COLO668 (cell line): ENCODE results near the gene DUS1L.

Experiments used
- DNase-seq: peaks from one replicate; lab custom pipeline; 2025; ENCODE audit not compliant: unreplicated experiment; lab: John Stamatoyannopoulos, UW

The DUS1L gene

DNA sequence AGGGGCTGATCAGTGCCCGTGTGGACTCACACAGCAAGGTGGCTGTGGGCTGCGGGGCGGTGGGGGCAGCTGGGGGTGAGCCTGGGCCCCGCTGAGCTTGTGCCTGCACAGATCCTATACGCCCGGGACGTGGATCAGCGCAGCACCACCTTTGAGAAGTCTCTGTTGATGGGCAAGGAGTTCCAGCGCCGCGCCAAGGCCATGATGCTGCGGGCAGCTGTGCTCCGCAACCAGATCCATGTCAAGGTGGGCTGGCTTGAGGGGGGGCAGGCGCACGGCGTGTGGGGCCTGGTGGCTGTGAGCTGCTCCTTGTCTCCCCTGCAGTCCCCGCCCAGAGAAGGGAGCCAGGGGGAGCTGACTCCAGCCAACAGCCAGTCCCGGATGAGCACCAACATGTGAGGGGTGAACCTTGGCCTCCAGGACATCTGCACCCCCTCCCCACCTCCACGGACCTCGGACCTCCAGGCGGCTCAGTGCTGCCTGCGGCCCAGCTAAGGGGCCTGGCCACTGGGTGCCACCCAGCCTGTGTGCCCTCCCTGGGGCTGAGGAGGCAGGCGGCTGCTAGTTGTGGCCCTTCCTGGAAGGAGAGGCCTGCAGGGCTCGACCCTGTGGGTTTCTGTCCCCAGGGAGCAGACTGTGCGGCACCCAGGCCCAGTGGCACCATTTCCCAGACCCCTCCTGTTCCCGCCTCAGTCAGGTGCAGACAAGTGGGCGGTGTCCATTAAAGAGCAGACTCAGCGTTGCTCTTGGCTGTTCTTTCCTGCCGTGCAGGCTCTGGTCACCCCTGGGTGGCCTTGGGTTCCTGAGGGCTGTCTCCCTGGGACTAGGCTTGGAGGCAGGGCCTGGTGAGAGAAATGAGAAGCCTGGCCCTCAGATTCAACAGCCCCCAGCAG lies 8.6 kb downstream of the DUS1L start:
- DNase-seq = no peak

DNA sequence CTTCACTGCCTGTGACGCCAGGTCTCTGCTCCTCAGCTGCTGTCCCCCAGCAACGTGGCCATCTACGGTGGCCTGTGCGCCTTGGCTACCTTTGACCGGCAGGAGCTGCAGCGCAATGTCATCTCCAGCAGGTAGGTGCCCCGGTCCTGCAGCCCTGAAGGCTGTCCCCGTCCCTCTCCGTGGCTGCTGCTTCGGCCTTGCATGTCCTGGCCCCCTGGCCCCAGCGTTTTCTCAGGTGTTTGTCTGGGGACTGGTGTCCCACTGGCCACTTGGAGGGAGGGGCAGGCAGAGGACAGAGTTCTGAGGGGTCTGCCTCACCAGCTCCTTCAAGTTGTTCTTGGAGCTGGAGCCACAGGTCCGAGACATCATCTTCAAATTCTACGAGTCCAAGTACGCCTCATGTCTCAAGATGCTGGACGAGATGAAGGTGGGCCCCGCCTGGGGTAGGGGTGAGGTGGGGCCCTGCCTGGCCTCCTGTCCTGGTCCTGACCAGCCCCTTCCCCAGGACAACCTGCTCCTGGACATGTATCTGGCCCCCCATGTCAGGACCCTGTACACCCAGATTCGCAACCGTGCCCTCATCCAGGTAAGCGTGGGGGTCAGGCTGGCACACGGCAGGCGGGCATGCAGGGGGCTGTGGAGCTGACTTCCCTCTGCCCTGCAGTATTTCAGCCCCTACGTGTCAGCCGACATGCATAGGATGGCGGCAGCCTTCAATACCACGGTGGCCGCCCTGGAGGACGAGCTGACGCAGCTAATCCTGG lies 9.5 kb downstream of the DUS1L start:
- no peak for DNase-seq

DNA sequence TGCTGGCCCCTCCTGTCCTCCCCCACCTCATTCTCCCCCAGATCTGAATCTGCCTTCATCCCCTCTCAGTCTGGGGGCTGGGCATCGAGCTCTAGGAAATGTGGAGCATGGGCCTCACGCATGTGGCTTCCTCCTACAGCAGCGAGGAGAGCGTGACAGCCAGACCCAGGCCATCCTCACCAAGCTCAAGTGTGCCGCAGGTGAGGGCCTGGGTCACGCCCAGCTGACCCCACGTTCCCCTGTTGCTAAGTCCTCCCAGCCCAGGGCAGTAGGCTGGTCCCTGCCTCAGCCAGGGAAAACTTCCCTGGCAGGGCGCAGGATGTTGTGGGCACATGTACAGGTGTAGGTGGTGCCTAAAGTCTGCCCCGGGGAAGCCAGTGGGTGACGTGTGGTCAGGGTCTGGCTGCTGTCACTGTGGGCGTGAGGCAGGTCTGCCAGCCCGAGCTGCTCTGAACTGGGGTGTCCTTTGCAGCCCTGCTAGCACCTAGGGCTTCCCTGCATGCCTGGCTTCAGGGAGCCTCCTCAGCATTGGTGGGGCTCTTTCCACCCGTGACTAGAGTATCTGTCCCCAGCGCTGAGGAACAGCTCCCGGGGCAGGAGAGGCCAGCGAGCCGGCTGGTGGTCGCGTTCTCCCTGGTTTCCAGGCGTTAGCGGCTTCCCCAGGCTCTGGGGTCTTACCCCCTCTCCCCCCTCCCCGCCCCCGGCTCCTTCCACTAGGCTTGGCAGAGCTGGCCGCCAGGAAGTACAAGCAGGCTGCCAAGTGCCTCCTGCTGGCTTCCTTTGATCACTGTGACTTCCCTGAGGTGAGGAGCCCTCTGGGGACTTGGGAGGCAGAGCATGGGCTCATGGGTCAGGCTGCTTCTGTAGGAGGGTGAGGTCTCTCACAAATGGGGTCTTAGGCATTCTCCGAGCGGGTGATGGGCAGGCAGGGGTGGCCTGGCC lies 10.3 kb downstream of the DUS1L start:
- DNase-seq = no peak

DNA sequence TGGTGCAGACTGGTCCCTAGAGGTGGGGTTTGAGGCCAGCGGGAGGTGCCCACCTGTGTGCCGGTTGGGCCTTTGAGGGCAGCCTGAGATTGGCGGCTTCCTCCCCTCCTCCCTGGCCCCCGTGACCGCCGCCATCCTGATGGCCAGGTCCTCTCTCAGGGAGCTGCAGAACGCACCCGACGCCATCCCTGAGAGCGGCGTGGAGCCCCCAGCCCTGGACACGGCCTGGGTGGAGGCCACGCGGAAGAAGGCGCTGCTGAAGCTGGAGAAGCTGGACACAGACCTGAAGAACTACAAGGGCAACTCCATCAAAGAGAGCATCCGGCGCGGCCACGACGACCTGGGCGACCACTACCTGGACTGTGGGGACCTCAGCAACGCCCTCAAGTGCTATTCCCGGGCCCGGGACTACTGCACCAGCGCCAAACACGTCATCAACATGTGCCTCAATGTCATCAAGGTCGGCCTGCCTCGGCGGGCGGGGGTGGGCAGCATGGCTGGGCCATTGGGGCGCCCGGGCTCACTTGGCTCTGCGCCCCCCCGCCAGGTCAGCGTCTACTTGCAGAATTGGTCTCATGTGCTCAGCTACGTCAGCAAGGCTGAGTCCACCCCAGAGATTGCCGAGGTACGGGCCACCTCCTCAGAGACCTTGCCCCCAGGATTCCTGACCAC lies 11.1 kb downstream of the DUS1L start:
- no peak for DNase-seq

DNA sequence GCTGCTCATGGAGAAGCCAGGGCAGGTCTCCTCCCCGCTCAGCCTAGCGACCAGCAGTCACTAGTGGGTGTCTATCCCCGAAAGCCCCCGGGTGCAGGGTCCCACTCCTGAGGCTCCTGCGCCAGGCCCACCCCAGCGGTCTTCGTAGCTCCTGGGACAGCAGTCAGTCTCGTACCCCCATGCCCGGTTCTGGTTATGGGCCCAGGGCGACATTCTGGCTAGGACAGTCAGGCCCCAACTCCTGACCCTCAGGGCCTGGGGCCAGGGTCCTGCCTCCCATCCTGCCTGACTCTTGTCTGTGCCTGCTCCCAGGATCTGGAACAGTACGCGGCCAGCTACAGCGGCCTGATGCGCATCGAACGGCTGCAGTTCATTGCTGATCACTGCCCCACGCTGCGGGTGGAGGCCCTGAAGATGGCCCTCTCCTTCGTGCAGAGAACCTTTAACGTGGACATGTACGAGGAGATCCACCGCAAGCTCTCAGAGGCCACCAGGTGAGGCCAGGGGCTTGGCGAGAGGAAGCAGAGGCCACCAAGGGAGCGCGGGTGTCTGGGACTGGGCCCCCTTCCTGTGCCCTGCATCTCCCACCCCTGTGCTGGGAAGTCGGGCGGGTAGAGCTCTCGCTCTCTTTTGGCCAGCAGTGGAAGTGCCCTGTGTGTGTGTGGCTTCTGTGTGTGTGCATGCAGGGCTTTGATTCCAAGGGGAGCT lies 11.9 kb downstream of the DUS1L start:
- DNase-seq = no peak

DNA sequence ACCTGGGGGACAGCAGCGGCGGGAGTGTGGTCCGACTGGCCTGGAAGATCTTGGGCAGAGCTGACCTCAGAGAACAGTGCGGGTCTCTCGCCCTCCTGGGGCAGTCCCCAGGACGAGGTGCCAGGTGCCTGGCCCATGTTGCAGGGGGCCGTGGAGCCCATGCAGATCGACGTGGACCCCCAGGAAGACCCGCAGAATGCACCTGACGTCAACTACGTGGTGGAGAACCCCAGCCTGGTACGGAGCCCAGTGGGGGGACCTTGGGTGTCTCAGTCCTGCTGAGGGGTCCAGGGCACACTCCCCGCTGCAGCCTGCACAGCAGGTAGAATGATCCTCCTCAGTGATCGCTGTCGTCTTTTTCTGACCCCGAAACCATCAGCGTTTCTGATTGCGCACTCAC lies 12.5 kb downstream of the DUS1L start:
- no peak for DNase-seq

DNA sequence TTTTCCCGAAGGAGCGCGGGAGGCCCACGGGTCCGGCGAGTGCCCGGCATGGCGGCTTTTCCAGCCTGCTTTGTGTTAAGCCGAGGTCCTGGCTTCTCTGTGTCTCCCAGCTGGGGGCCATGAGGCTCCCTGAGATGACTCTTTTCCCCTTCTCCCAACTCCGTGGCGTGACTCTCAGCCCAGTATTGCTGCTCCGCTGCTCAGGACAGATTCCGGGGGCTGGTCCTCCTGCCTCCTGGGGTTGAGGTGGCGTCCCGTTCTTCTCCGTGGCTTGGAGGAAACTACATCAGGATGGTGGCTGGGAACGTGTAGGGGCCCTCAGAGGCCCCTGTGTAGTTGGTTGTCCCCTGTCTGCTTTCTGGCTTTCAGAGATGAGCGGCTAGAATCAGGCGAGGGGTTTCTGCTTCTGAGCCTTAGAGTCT lies 13.0 kb downstream of the DUS1L start:
- DNase-seq = no peak

GRCh38 chr17:82051776-82052637 lies 13.6 kb downstream of the DUS1L start, which contains the start of the genes GPS1 and RFNG:
Gene GPS1 (plus strand): TSS chr17:82051898. CDS start chr17:82051932, 34 bp downstream.
Gene RFNG (minus strand): TSS chr17:82051811. CDS start chr17:82051766, 45 bp downstream.
- DNase-seq = peak; percentile 80

DNA sequence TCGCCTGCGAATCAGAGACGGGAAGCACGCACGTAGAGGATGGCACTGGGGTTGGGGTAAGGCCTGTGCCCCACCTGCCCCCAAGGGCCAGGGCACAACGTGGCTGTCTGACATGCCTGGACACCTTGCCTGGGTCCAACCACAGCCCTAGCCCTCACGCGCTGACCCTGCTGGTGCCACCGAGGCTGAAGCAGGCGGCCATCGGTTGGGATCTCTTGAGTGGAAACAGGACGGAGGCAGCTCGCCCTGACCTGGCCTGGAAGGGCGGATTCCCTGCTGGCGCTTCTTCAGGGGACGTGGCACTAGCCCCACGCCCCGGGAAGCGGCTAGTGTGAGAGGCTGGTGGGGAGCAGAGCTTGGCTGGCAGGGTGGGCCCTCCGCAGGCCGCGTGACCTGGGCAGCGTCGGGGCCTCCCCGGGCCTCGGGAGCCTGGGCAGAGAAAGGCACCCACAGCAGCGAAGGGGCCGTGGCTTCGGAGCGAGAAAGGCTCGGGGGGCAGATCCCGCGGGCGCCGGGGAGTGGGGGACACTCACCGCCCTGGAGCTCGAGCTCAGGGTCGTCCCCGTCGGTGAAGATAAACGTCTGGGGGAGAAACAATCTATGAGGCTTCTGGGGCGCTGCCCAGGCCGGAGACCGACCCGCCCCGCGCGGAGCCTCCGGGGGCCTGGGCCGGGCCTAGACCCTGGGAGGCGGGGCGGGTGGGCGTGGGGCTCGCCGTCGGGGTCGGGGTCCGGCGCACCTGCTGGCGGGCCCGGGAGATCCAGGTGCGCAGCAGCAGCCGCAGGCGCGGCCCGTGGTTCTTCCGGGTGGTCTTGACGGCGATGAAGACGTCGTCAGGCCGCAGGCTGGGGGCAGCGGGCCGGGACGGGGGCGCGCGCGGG lies 14.6 kb downstream of the DUS1L start:
- DNase-seq = peak; percentile 4

- no peak for DNase-seq
These were observed 15.3 kb downstream of the DUS1L start for GRCh38 chr17:82050152-82050760.

GRCh38 chr17:82049521-82049971 lies 16.1 kb downstream of the DUS1L start:
- no peak for DNase-seq

DNA sequence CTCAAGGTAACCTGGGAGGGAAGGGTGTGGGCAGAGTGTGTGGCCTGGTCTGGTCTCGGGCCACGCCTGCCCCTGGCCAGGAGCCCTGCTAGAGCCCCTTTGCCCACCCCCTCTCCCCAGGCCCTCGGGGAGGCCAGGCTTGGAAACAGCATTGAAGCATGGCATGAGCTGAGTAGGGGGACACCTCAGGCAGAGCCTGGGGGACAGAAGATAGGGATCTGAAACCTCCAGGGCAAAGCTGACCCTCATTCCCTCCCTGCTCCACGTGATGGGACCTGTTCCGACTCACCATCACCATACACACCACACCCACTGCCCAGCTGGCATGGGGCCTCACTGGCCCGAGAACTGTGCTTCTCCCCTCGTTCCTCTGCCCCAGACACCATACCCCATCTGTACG lies 16.5 kb downstream of the DUS1L start:
- no peak for DNase-seq

DNA sequence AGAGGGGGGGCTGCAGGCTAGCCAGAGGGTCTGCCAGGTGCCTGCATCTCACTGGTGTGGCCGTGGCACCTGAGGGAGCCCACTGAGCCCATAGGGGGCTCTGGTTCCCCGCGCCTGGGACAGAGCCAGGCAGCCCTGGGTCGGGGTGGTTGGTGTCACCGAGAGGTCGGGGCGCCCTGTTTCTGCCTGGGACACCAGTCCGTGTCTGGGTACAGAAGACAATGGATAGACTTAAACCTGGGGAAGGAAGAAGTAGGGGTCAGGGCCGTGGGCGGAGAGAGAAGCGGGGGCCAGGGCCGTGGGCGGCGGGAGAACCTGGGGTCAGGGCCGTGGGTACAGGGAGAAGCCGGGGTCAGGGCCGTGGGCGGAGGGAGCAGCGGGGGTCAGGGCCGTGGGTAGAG lies 17.0 kb downstream of the DUS1L start:
- no peak for DNase-seq

DNA sequence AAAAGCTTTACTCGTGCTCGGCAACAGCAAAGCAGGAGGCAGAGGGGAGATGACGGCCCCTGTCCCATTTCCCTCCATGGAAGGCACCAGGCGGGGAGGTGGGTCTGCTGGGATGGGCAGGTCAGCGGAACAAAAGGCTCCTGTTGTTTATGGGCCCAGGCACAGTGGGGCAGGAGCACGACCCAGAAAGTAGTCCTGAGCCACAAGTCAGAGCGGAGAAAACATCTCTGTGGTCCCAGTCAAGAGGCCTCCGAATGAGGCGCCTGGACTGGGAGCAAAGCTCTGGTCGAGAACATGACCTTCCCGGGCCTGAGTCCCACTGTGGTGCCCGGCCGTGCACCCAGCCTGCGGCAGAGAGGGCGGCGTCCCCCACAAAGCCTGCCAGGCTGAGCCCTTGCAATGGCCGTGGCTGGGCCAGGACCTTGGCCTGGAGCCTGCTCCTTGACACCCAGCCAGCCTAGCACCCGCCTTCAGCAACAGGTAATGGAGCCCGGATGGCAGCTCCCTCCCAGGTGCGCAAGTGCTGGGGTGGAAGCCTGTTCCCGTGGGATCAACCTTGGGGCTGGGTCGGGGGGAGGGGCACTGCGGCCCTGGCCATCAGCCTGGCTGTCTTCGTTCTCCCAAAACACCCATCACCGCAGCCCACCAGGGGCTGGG lies 17.6 kb downstream of the DUS1L start:
- no peak for DNase-seq

GRCh38 chr17:82047379-82047778 lies 18.2 kb downstream of the DUS1L start:
- no peak for DNase-seq

GRCh38 chr17:82046903-82047302 lies 18.7 kb downstream of the DUS1L start:
- DNase-seq = no peak
